Right forelimb (tissue), 1 donor: ENCODE data around the gene SPP2.

Experiments used
- DNase-seq: peaks from one replicate; pipeline ENCODE4 v3.0.0-alpha.2; 2018

The SPP2 gene

DNA sequence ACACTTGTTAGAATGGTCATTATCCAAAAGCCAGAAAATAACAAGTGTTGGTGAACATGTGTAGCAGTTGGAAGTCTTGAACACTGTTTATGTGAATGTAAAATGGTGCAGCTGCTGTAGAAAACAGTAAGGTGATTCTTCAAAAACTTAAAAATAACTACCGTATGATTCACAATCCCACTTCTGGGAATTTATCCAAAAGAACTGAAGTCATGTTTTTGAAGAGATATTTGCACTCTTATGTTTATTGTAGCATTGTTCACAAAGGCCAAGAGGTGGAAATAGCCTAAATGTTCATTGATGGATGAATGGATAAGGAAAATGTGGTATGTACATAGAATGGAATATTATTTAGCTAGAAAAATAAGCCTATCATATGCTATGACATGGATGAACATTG lies 6.3 kb upstream of the SPP2 start:
- DNase-seq = no peak

DNA sequence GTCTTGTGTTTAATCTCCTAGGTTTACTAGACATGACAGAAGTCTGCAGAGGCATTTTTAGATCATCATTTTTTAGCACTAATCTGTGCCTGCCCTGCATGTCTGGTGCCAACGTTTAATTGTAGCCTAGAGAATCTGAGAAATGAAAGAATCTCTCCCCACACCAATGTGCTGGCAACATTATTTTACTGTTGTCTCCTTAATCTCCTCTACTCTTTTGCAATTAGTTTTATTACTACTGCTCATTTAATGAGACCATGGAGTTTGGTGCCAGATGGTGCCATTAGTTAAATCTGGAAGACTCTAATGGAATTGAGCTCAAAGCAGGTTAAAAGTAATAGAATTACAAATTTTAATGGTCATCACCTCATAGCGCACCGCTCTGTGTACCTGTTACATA lies 4.0 kb upstream of the SPP2 start:
- no peak for DNase-seq

DNA sequence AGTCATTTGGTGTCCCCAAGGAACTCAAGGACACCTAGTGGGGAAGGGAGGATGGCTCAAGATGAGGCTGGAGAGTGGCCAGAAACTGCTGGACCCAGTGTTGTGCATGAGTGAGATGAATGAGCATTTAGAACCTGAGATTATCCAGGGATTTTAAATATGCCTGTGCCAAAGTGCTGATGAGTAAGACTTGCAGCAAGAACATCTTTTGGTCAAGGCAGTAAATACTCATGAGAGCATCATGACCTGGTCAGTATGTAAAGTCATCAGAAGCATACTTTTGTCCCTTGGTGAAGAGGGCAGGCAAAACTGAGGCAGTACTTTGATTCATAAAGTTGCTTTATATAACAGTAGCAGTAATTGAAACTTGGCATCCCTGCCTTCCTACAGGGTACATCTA lies 3.1 kb upstream of the SPP2 start:
- no peak for DNase-seq

DNA sequence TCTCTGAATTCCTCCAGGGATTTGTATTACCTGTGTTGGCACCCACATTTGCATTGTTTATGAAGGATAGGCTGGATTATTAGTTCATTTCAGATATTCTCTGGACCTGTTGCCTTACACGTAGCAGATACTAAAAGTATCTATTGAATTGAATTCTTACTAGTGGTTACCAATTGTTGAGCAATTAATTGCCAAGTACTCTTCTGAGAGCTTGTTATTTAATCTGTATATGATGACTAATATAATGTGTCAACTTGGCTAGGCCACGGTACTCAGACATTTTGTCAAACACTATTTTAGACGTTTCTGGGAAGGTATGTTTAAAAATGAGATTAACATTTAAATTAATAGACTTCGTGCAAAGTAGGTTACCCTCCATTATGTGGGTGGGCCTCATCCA lies 2.5 kb upstream of the SPP2 start:
- DNase-seq = no peak

DNA sequence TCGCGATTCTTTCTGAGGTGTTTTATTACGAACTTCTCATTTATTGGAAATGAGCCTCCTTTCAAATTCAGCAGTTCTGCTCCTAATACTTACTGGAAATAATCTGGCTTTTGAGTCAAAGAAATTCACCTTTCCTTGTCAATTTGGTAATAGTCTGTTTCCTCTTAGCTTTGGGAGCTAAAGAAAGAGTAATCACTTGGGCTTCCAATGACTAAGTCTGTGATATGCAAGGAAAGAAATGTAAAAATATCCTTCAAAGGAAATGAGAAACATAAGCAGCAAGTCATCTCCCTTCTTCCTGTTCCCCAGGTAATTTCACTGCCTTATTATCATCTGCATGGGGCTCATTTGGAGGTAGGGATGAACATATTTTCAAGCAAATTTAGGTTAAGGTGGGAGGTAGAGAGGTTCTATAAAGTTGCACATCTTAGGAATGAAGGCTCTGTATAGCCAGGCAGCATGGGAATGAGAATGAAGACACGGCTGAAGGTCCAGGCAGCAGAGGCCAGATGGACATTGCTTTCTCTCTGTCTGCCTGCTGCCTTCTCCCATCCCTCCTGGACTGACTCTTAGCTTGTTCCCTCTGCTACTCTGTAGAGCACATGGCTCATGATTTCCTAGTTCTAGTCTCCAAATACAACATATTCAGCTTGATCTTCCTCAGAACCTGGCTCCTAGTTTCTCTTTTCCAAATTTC lies 1.0 kb downstream of the SPP2 start:
- no peak for DNase-seq

DNA sequence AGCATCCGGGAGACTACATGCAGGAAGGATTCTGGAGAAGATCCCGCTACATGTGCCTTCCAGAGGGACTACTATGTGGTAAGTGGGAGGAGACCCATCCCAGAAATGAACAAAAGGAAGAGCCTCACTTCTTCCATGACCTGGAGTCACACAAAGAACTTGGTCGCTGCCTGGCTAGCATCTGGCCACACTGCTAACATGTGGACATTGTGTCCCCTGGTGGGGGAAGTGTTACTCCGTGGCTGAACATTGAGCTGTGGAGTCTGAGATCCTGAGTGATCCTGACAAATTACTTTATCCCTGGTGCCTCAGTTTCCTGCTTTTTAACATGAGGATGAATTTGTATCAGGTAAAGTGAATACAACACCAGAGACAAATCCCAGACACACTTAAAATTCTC lies 8.4 kb downstream of the SPP2 start:
- DNase-seq = no peak

DNA sequence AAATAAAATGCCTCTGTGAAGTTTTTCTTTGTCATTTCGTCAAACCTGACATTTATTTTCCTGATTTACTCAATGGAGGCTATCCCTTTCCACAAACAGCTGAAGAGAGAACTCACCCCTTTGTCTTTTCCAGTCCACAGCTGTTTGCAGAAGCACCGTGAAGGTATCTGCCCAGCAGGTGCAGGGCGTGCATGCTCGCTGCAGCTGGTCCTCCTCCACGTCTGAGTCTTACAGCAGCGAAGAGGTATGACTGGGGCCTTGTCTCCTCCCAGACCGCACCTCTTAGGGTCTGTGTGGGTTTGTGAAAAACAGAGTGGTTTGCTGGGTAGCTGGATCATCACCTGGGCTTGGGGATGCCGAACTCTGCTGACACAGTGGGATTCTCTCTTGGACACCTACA lies 9.7 kb downstream of the SPP2 start:
- no peak for DNase-seq

DNA sequence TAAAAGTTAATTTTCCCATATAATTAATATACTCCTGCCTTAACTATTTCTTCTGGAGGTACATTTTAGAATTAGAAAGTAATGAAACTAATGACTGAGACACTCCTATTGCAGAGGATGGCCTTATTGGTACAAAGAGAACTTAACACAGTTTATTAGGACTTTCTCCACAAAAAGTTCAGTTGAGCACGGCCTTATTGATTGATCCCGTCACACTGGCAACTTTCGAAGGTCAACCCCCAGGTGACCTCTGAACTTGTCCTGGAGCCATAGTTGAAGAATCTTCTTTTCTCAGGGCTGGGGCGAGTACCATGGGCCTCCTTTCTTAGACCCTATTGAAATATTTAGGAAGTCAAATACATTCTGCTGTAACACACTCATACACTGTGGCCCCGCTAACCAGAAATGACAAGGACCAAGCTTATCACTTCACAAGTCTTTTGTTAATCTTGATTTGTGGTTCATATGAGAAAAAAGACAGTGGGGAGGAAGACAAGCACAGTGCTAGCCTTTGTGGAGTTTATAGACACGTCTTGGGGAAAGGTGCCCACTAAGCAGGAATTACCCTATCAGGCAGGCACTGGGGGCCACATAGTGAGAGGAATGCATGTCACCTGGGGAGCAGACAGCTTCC lies 11.2 kb downstream of the SPP2 start:
- no peak for DNase-seq

DNA sequence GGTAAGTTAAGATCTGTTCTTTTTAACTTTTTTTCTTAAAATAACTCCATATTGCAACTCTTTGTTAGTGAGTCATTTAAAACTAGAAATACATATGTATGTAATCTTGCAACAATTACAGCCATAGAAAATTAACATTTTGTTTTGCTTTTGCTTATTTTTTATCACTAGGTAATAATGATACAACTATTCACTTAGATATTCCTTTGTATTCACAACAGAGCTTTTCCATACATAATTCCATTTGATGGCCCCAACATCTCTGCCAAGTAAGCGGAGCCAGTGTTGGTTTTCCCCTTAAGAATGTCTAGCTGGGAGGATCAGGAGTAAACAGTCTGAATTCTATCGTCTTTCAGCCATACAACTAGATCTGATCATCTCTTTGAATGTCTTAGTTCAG lies 16.1 kb downstream of the SPP2 start:
- no peak for DNase-seq

DNA sequence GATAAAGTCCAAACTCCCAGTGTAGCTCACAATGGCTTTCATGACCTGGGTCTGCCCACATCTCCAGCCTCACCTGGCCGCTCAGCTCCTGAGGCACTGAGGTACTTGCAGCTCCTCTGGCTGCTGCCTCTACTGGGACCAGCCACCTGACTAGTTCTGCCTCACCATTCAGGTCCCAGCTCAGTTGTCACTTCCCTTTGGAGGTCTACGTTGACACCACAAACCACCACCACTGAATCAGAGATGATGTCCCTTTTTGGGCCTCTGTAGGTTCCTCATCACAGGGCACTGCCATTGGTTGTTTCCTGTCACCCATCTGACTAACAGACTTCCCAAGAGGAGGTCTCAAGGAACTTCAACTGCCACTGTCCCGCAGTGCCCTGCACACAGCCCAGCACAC lies 21.2 kb downstream of the SPP2 start:
- DNase-seq = no peak

DNA sequence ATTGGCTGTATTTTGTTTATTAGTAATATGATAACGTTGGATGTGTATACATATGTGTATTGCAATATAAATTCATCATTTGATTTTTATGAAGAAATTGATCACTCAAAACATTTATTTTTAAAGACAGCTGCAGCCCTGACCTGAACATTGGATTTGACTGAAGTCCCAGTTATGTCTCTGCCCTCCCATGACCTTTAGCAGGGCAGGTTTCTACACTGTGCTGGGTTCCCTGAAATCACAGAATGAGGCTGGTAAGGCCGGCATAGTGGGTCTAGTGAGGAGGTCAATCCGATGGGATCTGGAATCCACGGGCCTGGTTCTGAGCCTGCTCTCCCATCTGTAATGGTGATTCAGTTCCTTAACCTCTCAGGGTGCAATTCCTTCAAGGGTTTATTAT lies 22.0 kb downstream of the SPP2 start:
- DNase-seq = no peak

DNA sequence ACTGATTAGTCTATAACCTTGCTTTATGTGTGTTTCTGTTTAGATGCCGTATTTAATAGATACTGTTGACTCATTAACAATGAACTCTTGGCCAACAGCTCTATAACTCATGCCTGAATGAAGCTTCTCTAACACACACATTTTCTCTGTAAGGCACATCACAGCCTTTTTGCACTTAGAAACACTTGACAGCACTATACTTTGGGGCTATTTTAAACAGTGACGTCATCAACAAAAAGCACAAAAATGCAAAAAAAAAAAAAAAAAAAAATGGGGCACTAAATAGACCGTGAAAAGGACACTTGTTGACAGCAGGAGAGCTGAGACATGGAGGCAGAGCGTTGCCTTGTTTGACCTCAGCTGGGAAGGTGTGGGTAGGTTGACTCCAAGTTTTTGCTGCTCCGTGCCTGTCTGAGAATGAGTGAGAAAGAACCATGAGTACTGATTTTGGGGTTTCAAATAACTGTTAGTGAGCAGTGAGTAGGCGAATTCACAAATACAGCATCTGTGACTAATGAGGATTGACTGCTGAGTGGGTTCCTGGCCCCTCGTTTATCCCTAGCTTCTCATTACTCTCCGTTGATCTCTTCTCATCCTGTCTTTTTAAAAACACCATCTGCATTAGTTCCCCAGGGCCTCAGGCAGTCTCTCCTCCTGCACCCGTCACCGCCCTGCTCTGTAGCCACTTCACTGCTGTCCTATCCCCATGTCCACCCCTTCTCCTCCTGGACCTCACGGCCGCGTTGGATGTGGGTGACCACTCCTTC lies 24.4 kb downstream of the SPP2 start:
- no peak for DNase-seq

DNA sequence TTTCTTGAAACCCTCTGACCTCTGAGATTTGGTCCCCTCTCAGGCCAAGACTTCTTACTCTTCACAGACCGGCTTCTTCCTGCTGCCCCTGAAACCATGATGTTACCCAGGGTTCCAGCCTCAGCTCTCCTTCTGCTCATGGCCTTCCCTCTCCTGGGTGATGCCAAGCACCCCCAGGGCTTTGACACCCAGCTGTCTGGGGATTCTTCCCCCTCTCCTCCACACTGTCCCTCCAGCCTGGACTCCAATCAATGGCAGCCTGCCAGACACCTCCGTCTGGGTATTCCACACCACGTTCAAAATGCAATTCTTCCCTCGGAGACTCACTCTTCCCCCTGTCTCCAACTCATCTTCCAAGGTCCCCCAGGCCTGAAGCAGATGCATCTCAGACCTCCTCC lies 25.0 kb downstream of the SPP2 start:
- no peak for DNase-seq

DNA sequence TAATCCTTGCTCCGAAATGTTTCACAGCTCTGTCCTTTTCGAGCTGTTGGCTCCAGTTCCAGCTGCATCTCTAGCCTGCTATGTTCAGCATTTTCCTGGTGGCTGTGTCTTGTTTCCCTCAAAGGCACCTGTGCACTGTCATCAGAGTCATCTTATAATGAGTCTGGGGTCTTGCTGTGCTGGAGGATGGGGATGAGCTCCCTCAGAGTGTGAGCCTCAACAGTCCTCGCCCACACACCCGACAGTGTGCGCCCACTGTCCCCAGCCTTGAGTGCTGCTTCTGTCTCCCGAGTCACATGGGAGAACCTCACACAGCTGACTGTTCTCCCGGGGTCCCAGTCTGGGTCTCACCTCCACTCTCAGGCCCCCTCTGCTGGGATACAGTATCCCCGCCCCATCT lies 25.4 kb downstream of the SPP2 start:
- DNase-seq = no peak

DNA sequence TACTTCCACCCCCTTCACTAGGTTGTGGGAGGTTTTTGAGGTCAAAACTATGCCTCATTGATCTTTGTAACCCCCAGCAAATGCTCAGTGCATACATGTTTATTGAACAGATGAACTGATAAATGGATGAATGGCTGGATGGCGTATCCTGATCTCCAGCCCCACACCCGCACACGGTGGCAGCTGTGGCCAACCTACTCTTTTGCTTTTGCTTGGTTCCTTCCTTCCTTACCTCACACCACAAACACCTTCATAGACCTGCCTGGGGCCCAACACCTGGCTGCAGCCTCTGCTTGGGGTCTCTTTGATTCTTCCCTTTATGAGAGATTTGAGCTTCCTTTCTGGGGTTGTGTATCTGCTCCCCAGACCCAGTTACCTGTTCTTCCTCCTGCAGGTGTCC lies 25.9 kb downstream of the SPP2 start:
- DNase-seq = no peak

DNA sequence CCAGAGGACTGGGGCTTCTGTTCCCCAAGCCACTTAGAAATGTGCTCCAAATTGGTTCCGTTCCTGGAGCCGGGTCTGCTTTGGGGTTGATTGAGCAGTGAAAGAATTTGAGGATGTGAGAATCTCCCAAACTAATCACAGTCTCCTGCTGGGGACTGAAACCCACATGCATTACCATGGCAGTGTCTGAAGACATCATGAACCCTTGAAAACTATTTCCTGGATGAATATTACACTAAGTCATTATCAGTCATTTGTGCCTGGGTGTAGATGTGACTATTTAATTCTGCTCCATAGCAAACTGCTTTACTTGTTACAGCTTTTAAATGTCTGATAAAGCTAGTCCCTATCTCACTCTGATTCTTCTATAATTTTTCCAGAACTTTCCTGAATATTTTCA lies 27.6 kb downstream of the SPP2 start:
- DNase-seq = no peak

DNA sequence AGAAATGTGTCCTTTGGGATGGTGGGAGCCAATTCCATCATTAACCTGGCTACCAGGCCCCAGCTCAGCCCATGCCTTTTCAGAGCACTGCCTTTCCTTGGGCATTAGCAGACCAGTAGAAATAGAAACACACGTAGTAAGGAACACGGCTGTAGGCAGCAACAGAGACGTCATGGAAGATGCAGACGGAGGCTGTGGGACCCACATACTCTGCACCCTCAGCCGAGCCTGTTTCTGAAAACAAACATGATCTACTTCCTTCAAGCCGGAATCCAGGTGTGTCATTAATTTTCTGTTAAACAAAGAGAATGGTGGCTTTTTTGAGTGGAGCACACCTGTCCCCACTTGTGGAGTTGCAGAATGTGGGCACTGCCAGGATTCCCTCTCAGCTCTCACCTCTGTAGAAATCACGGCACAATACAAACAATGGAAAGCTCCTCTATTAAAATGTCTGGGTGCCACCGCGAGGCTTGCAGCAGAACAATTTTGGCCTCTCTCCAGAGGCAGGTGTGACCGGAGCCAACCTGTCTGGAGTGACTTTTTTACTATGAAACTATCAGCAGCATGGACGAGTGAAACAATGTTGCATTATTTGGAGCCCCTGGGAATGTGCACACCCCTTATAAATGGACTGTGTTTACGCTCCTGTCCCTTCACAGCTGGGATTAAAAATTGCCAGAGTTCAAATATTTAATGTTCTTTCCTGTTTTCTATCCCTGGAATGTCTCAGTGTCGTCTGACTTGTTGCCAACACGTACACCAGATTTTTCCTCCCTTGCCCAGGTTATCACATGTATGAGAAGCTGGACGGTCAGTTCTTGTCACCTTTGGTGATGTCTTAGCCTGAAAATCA lies 31.7 kb downstream of the SPP2 start:
- no peak for DNase-seq

DNA sequence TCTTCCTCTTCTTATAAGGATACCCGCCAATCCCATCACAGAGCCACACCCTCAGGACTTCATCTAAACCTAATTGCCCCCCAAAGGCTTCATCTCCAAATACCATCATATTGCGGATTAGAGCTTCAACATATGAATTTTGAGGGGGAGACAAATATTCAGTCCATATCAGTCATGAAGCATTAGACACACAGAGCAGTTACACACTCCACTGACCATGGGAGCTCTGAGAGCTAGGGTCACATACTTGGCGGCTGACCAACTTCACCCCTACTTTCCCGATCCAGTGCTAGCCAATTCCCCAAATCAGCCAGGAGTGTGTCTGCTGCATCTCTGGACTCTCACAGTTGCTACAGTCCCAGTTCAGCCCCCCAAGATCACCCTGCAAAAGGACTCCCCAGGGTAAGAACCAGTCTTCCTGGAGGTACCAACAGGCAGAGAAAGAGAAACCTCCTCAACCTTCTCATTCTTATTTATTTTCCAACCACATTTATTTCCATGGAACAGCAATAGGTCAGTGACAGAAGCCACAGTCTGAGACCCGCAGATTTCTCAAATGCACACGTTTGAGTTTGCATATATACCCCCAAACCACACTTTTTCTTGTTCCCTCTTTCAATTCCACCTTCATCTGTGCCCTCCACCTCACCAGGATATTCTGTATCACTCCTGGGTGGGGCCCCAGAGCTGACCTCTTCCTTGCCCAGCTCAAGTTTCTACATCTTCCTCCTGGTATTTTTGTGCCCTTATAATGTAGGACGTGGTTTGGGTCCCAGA lies 33.3 kb downstream of the SPP2 start:
- DNase-seq = no peak

DNA sequence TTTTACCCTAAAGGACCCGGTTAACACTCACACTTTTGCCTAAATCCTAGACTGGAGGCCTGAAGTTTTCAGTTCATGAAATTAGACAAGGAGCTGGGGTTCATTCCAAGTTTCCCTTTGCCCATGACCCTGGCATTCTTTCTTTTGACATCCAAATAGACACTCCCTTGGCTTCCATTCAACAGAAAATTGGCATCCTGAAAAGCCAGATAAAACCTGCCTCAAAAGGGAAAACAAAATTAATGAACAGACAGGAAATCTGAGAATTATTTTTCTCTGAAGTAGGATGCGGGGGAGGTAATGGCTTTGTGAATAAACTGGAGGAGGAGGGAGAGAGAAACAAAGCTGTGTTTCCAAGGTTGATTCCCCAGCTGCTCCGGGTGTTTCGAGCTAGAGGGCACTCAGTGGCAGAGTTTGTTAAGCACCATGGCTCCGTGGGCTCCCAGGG lies 41.0 kb downstream of the SPP2 start:
- DNase-seq = no peak

DNA sequence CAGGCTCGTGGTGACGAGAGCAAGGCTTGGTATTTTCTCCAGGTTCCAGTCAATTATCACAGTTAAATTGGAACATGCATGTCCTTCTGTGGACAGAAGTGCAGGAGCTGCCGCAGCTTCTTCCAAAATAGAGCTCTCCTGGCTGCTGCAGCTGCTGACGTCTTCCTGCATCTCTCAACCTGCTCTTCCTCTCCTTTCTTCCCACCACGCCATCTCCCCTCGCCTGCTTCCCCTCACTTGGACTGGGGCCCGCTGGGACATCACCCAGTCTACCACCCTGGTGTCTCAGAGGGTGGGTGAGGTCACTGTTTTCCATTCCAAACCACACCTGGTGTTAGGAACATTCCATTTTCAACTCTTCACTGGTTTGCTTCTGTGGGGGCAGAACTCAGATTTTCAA lies 41.4 kb downstream of the SPP2 start:
- no peak for DNase-seq

DNA sequence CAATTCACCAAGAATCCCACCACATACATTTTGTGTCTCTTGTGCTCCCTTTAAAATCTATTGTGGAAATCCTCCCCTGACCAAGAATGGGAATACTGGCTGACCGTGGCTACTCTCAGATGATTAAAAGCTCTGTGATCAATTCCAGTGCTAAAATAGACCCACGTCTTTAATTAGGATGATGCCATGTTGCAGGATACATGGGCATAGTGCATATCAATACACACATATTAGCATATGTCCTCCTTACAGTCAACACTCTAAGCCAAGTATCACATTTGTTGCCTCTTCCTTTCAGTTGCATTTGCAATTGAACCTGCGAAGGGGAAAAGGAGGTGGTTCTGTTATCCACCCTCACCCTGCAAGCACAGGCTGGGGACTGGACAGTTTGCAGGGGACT lies 41.8 kb downstream of the SPP2 start:
- DNase-seq = no peak

DNA sequence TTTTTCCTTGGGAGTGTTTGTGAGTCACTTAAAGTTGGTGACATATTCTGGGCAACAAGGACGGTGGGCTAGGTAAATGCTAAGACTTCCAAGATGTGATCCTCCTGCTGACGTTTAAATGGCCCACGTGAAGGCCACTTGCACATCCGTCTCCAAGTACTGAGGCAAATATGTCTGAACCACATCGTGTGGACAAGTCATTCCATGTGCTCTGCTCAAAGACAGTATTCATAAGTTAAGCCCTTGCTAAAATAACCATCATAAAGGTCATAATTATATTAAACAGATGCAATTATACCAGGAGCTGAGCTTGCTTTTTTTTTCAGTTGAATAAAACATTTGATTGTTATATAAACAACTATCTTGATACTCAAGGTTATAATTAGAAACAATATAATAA lies 44.8 kb downstream of the SPP2 start:
- no peak for DNase-seq

DNA sequence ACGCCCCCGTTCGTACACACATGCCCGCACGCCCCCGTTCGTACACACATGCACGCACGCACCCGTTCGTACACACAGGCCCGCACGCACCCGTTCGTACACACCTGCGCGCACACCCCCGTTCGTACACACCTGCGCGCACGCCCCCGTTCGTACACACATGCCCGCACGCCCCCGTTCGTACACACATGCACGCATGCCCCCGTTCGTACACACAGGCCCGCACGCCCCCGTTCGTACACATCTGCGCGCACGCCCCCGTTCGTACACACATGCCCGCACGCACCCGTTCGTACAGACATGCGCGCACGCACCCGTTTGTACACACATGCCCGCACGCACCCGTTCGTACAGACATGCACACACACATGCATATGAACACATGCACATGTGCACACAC lies 45.7 kb downstream of the SPP2 start:
- DNase-seq = no peak
